NK-92 (cell line): ENCODE results near the gene RAB40A.
"Not testable (repeated sequence)": the region's sequence is repeated elsewhere in the genome, so short reads cannot be mapped to it uniquely, and the experiment has no call there.

ENCODE experiments used
- DNase-seq: peaks from one replicate; lab custom pipeline; 2025; ENCODE audit not compliant: unreplicated experiment; lab: John Stamatoyannopoulos, UW

The RAB40A gene

DNA sequence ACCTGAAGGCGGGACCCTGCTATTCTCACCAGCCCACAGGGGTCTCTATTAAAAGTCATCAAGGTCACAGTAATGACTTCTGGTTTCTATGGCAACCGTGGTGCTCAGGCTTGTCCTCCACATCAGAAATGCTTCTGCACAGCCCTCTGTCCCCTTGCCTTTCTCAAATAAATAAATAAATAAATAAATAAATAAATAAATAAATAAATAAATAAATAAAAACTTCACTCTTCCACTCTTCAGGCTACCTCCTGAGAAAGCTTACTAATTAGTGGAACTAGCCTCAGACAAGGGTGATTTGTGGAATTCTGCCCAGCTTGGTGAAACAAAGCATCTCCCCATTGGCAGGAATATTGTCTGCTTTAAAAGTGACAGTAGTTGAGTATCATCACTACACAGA, 5.5 kb upstream of the RAB40A start:
- no peak for DNase-seq

DNA sequence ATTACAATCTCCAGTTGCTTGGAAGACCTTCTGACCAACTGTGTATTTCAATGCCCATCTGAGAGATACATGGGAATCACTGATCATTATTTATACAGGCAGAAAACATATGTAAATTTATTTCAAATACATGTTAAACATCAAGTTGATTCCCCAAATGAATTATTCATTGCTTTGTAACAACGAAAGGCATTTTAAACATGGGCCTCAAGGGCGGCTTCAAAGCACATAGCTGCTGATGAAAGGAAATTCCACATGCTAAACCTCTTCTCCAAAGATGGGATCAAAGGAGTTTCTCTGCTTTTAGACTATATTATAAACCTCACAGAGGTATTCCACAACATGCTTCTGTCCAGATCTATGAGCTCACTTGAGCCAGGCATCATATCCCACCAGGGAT, 4.3 kb upstream of the RAB40A start:
- no peak for DNase-seq

DNA sequence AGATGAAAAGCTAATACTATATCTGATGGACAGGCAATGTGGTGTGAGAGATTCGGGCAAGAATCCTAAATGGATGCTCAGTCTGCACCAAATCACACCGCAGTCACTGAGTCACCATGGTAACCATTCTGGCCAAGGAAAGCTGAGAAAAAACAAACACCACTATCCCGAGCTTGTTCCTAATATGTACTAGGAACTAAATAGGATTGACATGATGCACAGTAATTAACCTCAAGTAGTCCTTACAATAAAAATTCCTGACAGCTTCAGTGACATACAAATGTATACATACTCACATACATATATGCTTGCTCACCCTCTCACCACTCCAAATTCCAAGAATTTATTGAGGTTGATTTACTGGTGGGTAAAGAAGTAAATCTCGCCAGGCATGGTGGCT, 1.1 kb upstream of the RAB40A start:
- DNase-seq = no peak

DNA sequence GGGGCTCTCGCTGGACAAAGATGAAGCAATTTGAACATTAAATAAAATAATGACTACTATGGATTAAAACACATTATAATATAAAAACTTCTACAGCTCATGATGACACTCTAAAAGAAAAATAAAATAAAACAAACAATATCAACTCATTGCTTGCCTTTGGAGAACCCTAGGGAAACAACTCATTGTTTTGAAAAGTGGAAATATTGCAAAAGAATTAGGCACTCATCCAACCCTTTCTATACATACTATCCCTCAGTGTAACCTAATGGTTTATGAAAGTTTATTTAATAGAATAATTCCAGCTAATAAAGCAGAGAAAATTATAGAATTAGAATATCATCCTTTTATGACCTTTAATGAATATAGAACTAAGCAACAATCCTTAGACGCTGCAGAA, 718 bp downstream of the RAB40A start:
- no peak for DNase-seq

DNA sequence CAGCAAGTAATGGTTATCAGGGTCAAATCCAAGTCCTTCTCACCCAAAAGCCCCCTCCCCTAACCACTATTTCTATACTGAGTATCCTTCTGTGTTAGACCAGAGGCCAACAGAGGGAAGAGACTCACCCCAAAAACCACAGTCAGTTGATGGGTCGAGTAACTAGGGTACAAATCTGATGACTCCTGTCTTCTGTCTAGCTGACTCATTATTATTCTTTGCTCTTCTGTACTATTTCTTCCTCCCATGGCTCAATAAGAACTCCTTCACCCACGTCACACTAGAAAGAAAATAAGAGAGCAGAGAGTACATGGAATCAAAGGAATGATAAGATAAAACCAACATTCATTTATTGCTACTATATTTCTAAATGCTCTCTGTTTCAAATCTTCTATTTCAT, 2.0 kb downstream of the RAB40A start:
- DNase-seq = no peak

DNA sequence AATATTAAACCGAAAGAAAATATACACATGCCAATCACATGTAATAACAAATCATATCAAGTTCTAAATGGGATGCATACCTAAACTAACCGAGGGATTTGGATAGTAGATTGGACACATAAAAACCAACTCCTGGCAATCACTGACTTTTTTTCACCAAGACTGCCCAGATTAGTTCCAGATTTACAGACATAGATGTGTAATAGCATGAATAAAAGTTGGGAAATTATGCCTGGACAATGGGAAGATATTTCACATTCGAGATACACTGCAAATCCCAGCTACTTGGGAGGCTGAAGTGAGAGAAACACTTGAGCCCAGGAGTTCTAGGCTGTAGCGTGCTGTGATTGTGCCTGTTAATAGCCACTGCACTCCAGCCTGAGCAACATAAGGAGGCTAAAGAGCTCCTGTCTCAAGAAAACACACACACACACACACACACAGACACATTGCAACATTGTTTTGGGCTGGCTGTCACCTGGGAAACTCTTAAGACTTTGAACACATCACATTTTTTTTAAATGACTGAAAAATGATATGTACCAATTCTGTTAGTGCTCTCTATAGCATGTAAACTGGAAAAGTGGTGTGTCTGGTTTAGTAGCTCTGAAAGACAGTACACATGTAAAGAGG, 5.7 kb downstream of the RAB40A start:
- no peak for DNase-seq

DNA sequence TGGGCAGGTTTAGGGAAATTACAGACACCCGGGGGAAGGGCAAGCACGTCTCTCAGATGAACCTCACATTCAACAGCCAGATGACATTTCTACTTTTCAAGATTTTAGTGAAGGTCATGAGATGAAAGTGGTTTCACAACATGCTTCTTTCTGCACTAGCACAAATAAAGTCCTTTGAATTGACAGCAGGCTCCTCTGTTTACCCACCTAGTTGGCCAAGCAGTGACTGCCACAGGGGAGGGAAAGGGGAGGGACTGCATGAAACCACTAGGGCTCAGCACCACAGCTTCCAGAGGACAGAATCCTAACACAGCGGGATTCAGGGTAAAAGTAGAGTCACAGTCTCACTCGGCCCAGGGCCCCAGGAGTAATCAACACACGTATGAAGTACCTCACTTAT, 6.2 kb downstream of the RAB40A start:
- no peak for DNase-seq

DNA sequence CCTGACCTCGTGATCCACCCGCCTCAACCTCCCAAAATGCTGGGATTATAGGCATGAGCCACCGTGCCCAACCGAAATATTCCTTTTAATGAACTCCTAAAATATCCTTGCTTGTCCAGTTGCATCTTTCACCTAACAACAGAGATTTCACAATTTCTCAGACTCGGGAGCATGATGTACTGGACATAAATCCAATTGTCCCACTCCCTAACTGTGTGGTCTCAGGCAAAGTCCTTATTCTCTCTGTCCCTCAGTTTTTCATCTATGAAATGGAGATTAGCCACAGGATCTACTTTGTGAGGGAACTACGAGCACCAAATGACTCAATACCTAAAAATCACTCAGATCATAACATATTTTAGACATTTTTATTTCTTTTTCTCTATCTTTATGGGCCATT, 9.3 kb downstream of the RAB40A start:
- no peak for DNase-seq

DNA sequence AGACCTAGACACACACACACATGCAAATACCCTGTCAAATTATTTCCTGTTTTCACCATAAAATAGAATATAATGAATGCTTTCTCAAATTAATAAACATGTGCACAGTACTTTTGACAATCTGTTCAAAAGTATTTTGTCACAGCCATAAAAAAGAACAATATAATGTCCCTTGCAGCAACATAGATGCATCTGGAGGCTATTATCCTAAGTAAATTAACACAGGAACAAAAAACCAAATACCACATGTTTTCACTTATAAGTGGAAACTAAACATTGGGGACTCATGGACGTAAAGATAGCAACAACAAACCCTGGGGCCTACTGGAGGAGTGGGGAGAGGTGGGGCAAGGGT, 15.5 kb downstream of the RAB40A start:
- no peak for DNase-seq

DNA sequence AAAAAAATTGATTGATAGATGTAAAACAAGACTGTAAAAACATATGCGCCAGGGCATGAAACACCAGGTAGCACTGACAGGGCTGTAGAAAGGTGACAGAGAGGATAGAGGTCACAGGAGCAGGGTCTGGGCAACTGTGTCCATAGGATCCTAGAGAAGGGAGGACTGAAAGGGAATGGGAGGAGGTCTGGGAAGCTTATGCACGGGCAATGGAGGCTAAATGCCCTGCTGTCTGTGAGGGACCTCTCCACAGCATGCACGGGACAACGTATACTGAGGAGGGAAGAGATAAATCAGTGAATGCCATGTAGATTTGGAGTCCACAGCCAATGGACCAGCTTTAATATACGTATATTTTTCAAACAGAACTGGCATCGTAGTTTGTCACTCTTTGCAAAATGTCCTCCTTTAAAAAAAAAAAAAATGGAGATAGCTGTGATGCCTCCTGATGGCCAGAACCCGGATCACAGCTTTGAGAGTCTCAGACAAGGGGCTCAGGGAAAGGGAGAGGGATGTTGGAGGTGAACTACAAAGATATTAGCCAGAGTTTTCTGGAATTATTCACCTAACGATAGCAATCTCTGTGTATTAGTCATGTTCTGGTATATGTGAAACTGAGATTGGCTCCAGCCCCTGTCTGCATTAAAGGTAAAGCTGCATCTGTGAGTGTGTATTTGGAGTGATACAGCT, 16.0 kb downstream of the RAB40A start:
- DNase-seq = no peak

DNA sequence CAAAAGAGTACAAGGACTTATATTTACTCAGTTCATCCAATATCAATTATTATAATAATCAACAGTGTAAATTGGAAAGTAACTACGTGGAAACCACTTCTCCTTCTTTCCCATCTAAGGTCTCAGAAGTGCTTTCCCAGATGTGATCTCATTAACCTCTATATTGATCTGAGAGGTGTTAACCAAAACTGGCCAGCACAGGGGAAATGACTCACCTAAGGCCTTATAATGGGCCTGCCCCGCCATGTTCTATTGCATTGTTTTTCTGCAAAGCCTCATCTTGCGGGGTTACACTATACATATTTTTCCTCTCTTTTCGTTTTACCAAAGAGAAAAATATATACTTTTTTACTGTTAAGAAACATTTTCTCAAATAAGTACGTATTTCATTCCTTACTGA, 20.5 kb downstream of the RAB40A start:
- DNase-seq = no peak

DNA sequence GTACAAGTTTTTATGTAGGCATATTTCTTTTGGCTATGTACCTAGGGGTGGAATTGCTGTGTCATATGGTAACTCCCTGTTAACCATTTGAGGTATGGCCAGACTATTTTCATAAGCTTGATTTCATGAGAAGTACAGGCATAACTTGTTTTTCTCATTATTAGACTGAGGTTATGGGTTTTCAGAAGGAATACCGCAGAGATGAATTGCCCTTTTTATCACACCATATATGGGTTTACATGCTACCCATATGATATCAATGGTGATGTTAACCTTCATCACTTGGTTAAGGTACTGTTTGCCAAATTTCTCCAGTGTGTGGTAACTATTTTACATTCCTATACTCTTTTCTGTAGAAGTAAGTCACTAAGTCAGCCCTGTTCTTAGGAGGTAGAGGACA, 23.5 kb downstream of the RAB40A start:
- DNase-seq = no peak

DNA sequence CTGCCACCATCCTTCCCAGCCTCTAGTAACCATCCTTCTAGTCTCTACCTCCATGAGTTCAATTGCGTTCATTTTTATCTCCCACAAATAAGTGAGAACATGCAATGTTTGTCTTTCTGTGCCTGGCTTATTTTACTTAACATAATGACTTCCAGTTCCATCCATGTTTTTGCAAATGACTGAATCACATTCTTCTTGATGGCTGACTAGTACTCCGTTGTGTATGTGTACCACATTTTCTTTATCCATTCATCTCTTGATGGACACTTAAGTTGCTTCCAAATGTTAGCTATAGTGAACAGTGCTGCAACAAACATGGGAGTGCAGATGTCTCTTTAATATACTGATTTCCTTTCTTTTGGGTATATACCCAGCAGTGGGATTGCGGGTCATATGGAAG, 25.7 kb downstream of the RAB40A start:
- not testable (repeated sequence) for DNase-seq

DNA sequence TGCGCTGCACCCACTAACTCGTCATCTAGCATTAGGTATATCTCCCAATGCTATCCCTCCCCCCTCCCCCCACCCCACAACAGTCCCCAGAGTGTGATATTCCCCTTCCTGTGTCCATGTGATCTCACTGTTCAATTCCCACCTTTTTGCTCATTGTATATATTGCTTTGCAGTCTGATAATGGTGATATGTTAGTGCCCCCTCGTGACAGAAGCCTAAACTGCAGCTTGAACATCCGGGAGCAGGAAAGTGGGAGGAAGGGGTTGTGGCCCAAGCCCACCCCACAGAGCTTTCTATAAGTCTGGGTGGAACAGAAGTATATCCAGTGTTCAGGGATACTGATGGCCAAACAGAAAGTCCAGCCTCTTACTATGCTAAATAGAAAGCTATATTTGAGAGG, 29.6 kb downstream of the RAB40A start:
- not testable (repeated sequence) for DNase-seq

DNA sequence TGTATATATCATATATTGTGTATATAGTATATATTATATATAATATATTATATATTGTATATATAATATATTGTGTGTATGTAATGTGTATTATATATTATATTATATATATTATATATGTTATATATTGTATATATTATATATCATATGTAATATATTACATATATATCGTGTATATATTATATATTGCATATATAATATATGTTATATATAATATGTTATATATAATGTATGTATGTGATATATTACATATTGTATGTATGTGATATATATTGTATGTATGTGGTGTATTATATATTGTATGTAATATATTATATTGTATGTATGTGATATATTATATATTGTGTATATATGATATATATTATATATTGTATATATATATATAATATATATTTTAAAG, 30.5 kb downstream of the RAB40A start:
- no peak for DNase-seq

DNA sequence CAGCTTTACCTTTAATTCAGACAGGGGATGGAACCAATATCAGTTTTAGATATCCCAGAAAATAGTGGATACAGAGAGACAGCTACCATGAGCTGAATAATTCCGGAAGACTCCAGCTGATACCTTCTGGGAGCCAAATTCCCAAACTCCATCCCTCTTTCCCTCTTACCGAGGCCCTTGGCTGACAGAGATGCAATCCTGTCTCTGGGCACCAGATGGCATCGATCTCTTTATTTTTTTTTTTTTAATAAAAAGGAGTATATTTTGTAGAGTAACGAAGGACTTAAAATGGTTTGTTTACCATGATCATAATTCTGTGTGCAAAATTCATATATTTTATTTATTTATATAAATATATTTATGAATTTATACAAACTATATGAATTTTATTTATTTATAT, 31.0 kb downstream of the RAB40A start:
- no peak for DNase-seq

DNA sequence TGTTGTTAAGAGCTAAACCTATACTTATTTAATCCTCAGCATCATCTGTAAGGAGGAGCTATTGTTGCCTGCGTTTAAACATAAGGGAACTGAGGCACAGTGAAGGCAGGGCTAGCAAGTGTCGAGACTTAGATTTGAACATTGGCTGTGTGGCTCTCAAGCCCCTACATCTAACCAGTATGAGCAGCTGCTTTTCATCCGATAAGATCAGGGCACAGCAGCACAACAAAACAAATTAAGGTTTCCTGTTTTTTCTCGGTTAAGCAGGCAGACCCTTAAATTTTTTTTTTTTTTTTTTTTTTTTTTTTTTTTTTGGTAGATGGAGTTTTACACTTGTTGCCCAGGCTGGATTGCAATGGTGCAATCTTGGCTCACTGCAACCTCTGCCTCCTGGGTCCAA, 35.6 kb downstream of the RAB40A start:
- no peak for DNase-seq

DNA sequence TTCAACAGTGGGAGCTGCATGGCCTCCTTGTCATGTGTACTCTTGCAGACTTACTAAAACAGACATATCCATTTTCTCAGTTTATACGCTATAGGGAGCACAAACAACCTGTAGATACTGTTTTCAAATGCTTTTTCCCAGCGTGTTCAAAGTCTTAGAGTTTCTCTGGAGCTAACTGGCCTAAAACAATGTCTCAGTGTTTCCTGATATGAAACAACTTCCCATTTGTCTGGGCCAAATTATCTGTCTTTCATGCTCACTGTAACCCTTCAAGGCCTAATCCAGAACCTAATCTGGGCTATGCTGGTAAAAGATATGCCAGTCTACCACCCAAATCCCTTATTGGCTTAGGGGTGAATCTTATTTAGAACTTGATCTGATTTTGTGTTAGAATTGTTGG, 38.8 kb downstream of the RAB40A start:
- no peak for DNase-seq

DNA sequence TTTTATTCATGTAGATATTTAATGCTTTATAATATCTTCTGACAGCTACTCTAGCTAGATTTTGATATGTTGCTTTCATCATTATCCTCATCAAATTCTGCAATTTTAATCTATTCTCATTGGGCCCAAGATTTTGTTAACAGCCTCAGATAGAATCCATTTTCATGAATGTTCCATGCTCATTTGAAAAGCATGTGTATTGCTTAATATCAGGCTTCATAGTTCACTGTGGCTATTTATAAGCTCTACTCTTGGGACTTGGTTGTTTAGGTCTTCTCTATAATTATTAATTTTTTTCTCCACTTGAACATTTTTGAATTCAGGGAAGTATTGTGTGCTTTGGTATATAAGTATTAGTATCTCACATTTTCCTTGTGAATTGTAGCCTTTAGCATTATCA, 41.8 kb downstream of the RAB40A start:
- DNase-seq = no peak

DNA sequence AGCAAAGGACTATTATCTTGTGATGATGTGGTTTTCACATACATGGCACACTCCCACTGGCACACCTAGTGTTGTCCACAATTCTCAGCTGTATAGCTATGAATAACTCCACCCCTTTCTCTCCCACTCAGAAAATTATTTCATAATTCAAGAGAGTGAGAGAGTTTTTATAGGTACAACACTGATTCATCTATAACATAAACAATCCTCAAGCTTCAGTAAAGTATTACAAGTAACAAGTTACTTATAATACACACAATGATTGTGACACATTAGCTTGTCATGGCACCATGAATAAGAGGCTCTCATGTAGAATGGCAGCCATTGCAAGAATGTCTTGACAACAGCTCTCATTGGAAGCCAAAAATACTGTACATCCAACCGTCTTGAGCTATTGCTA, 43.9 kb downstream of the RAB40A start:
- DNase-seq = no peak

DNA sequence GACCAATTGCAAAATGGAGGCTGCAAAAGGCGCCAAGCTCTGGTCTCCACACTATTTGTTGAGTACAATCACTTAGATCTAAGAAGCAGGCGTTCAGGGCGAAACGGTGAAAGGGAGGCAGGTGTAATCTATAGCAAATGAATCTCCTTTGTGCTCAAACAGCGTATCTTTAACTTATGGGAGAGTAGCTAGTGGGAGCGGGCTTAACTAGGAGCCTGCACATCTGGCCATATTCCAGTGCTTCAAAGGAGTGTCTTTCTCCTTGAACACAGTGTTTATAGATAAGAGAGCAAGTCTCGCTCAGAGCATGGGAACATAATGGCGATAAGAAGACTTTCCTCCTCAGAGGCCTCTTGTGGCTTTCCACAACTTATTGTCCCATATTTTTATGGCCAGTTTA, 49.3 kb downstream of the RAB40A start:
- DNase-seq = not testable (repeated sequence)

DNA sequence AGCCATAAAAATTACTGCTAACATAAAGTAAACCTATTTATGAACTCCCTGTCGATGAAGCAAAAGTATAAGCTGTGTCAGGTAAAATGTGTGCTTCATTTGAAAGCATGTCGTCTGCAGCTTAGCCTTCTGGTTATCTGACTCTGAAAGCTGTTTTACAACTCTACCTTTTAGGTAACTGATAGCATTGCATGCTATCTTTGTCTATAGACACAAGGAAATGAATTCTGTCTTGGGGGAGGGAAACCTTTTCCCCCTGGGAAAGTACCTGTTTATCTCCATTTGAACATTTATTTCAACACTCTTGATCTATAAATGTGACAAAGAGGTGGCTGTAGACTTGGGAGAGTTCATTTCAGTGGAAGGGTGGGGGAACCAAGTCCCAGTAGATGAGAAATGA, 51.4 kb downstream of the RAB40A start:
- DNase-seq = no peak

DNA sequence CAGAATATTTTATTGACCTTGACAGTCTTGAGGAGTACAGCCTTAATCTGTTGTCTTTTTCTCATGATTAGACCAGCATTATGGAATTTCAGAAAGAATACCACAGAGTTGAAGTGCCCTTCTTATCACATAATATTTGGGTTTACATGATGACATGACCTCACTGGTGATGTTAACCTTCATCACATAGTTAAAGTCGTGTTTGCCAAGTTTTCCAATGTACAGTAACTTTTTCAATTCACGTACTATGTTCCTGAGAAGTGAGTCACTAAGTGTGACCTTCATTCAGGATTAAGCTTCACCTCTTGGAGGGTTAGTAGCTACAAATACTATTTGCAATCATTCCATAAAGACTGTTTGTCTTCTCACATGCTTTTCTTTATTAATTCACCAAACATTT, 52.1 kb downstream of the RAB40A start:
- no peak for DNase-seq
